GM18909 (cell line): Measurements from ENCODE around the gene ZNF575.
A peak's percentile ranks its signal among the peaks of the same experiment; 100 is the strongest.
"Not testable (repeated sequence)": the region's sequence is repeated elsewhere in the genome, so short reads cannot be mapped to it uniquely, and the experiment has no call there.

Source experiments
- ATAC-seq: cut with Tn5 transposase; IDR thresholded peaks from one replicate; pipeline ENCODE4 v1.9.1; 2021; ENCODE audit warnings: mild to moderate bottlenecking; ENCODE audit not compliant: unreplicated experiment, poor library complexity

The ZNF575 gene

DNA sequence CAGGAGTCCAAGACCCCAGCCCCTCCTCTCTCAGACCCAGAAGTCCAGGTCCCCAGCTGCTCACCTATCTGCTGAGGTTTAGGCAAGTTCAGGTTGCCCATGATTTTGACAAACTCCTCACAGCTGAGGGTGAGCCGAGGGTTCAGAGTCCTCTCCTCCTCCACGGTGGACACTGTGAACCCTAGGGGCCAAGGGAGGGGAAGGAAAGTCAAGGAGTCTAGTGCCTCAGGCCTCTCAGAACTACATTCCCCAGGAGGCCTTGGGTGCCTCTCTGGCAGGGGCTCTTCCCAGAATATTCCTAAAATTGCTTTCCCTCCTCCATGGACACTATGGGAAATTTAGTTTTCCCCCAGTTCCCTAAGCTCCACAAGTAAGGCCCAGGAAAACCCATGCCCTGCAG, 25.1 kb upstream of the ZNF575 start:
- no peak for ATAC-seq

DNA sequence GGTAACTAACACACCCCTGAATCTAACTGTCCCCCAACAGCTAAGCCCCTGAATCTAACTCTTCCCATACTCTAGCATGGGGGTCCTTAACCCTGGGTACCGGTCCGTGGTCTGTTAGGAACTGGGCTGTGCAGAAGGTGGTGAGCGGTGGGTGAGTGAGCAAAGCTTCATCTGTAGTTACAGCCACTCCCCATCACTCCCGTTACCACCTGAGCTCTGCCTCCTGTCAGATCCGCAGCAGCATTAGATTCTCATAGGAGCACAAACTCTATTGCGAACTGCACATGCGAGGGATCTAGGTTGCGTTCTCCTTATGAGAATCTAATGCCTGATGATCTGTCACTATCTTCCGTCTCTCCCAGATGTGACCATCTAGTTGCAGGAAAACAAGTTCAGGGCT, 22.3 kb upstream of the ZNF575 start:
- no peak for ATAC-seq

DNA sequence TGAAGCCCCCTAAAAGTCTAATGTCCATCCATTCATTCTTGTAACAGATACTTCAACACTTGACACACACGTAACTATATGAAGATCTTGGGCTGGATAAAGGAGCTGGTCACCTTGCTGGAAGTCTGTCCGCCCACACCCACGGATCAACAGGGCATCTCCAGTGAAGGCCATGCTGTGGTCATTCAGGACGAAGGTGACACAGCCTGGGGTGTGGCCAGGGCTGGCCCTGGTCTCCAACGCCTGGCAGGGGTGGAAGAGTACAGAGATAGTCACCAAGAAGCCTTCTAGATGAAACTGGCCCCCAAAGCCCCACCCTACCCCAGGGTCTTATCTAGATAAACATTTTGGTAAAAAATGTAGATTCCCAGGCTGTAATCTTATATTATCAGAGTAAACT, 21.7 kb upstream of the ZNF575 start:
- no peak for ATAC-seq

DNA sequence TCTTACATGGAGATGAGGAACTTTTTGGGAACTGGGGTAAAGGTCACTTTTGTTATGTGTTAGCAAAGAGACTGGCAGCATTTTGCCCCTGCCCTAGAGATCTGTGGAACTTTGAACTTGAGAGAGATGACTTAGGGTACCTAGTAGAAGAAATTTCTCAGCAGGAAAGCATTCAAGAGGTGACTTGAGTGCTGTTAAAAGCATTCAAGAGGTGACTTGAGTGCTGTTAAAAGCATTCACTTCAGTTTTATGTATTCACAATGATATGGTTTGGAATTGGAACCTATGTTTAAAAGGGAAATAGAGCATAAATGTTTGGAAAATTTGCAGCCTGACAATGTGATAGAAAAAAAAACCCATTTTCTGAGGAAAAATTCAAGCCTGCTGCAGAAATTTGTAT, 20.6 kb upstream of the ZNF575 start:
- ATAC-seq: not testable (repeated sequence)

DNA sequence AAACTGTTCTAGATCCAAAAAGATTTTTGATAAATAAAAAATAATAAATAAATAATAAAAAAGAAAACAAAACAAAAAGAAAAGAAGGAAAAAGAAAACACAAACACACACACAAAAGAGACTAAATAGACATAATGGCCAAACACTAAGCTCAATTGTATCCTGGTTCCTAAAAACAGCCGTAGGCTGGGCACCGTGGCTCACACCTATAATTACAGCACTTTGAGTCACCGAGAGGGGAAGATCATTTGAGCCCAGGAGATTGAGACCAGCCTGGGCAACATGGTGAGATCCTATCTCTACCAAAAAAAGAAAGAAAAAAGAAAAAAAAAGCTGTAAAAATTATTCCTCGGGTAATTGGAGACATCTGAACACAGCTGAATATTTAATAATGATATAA, 14.9 kb upstream of the ZNF575 start:
- no peak for ATAC-seq

DNA sequence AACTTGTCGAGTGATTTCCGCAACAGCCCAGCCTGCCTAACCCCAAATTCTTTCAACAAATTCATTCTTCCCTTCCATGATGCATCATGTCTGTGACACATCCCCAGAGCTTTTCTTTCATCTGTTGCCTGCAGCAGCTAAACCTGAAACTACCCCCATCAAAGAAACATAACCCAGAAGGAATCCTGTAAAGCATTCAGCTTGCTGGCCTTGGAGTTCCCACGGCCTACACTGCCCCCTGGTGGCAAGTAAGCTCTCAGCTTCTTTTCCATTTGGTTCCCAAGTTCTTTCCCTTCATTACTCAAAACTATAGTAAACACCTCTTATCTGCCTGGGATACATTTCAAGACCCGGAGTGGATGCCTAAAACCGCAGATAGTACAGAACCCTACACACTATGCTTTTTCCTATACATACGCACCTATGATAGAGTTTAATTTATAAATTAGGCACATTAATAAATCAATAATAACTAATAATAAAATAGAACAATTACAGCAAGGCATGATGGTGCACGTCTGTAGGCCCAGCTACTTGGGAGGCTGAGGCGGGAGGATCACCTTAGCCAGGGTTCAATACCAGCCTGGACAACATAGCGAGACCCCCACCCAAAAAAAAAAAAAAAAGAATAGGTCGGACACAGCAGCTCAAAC, 13.4 kb upstream of the ZNF575 start:
- no peak for ATAC-seq

DNA sequence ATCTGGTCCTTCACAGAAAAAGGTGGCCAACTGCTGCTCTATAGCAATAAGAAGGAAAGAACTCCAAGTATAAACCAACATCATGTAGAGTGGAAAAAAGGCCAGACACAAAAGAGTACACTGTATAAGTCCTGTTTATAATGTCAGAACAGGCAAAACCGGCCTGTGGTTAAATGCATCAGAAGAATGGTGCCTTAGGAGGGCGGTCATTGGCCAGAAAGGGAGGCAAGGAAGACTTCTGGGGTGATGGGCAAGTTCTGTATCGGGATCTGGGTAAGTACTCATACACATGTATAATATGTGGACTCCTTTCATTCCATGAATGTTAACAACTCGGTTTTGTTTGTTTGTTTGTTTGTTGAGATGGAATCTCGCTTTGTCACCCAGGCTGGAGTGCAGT, 10.1 kb upstream of the ZNF575 start:
- ATAC-seq: no peak

DNA sequence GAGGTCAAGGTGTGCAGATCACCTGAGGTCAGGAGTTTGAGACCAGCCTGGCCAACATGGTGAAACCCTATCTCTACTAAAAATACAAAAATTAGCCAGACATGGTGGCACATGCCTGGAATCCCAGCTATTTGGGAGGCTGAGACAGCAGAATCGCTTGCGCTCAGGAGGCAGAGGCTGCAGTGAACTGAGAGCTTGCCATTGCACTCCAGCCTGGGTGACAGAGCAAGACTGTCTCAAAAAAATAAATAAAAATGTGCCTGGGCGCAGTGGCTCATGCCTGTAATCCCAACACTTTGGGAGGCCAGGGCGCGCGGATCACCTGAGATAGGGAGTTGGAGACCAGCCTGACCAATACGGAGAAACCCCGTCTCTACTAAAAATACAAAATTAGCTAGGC, 9.3 kb upstream of the ZNF575 start:
- not testable (repeated sequence) for ATAC-seq

DNA sequence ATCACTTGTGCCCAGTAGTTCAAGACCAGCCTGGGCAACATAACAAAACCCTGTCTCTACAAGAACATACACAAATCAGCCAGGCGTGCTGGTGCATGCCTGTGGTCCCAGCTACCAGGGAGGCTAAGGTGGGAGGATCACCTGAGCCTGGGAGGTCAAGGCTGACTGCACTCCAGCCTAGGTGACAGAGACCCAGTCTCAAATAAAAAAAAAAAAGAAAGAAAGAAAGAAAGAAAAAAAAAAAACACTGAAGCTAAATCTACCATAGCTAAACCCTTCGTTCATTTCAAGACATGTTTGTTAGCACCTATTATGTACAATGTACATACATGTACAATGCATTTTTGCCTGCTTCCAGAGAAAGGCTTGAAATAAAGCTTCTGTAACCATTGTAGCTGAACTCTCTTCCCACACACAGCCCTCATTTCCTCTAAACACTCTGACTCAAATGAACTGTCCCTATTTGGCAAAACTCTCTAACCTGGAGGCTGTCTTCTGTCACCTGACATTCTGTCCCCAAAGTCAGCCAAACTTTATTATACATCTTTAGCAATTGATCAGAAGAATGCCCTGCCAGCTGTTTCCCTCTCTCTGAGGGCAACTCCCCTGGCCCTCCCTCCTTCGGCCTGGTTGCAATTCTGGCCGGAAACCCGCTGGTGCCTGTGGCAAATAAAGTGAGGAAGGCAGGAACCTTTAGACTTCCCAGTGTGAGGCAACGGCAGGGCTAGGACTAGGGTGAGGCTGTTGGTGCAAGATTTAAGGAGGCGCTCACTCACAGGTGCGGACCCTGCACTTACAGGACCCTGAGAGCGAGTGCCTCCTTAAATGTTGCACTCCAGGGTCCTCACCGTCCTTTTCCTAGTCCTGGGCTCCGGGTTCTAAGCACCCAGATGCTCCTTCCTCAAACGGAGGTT, 7.8 kb upstream of the ZNF575 start:
- ATAC-seq: no peak

DNA sequence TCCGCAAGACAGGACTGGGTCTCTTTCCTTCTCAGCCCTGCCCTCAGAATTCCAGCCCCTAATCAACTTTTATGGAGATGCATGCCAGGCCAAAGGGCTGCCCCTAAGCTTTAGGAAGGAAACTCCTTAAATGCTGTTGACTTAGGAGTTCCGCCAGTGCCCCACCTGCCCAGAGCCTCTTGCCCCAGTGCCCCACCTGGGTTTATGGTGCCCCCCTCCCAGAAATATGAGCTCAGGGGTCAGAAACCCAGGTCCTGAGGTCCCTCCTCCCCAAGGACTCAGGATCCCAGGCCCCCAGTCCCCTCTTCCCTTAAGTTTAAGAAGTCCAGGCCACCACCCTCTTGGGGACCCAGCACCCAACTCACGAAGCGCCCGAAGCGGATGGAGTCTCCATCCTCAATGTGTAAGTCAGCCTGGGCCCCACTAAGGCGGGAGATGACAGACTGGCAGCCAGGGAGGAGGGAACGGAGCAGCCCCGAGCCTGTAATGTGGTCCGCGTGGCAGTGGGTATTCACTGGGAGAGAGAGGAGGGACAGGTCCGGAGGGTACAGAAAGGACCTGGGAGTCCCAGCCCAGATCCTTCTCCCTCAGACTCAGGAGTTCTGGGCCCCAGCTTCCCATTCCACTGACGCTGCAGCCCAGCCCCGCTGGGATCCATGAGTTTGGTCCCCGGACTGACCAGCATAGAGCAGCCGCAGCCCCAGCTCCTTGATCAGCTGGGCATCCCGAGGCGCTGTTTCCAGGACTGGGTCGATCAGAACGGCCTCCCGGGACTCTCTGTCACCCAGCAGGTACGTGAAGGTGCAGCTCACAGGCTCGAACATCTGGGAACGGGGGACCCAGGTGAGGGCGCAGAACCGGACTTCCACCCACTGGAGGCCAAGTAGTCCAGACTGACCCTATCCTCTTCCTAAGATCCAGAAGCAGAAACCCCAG, 6.9 kb upstream of the ZNF575 start:
- no peak for ATAC-seq

DNA sequence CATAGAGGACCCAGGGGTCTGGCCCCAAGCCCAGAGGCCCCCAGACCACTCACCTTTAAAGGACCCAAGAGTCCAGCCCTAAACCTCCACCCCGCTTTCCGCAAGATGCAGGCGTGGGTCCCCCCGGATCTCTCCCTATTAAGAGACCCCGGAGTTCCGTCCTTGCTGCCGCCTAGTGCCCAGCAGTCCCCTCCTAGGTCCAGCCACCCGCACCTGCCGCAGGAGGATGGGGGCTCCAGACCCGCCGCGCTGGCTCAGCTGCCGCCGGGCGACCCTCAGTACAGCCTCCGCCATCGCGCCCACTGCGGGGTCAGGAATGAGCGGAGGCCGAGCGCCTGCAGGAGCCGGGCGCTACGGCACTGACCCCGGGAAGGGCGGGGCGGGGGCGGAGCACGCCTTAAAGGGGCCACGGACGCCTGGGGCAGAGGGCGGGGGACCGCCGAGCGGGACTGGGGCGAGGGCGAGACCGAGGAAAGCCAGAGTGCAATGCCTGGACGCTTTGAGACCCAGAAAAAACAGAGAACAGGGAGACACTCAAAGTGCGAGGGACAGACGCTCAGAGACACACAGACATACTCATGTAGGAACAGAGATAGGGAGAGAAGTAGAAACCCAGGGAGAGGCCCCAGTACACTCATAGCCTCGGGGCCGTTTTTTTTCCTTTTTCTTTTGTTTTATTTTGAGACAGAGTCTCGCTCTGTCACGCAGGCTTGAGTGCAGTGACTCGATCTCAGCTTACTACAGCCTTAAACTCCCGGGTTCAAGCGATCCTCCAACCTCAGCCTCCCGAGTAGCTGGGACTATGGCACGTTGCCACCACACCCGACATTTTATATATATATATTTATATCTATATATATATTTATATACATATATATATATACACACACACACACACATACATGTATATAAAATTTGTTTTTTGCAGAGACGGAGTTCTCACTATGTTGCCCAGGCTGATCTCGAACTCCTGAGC, 5.8 kb upstream of the ZNF575 start, which contains the start of gene ETHE1:
ETHE1 (minus strand) TSS at position 318 of the 976 bp plus-strand sequence; CDS start at position 294, 24 bp downstream.
- peak; percentile 72 for ATAC-seq

DNA sequence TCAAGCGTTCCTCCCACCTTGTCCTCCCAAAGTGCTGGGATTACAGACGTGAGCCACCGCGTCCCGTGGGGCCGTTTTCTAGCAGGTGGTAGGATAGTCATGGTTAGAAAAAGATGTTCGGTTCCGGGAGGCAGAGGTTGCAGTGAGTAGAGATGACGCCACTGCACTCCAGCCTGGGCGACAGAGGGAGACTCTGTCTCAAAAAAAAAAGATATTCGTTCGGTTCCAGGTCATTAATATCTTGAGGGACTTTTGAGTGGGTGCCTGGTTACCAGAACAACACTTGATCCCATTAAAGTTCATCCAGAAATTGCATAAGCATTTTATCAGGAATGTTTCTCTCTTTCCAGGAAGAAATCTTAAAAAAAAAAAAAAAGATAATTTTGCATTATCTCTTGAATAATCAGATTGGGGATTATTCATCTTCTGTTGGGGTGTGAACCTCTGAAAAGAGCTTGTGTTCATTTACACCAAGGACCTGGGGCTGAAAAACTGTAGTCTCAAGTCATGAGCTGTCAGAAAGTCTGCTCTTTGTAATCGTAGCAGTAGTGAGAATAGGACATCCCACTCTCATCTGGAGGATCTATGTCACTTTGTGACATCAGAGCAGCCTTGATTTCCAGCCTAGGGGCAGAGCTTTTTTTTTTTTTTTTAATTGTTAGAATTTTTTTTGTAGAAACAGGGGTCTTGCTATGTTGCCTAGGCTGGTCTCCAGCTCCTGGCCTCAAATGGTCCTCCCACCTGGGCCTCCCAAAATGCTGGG, 4.9 kb upstream of the ZNF575 start:
- no peak for ATAC-seq

DNA sequence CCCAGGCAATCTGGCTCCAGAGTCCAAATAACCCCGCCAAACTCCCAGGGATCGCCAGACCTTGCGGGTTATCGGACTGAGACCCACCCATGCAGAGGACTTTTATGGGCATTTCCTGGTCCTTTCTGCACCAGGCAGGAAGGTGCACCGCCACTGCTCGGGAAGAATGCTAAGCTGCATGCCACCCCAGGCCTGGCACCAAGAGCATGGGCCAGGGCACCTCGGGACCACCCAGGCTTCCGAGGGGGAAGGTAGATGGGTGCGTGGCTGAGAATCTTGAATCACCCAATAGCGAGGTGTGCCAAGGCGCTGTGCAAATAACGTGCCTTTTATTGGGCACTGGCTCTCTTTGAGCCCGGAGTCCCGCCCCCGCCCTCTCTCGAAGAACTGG, 422 bp upstream of the ZNF575 start:
- ATAC-seq: peak; percentile 23

DNA sequence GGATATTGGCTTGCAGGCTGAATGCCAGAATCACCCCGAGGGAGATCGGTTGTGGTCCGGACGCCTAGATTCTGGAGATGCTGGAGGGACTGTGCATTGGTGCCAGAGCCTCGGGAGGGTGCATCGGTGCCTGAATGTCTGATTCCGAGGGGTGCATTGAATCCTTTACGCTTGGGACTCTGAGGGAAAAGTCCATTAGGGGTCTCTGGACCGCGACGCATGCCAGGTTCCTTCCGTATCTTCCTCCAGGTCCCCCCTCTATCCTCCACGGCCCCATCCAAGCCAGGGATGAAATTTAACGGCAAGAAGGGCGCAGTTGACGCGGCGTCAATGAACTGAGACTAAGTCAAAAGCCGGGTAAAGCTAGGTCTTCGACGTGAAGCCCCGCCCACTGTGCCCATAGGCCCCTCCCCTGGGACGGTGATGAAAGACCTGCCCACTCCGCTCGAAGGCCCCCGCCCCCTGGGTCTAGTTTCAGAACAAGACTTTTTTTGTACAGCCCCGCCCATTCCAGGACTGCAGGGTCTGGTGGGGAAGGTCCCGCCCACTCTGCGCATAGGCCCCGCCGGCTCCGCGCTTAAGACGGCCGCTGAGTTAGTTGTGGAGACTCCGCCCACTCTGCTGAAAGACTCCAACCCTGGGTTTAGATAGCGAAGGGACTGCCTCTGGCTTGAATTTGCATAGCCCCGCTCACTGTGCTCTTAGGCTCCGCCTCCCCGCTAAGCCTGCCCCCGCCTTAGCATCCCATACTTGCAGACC, 737 bp downstream of the ZNF575 start:
- ATAC-seq: peak; percentile 56

DNA sequence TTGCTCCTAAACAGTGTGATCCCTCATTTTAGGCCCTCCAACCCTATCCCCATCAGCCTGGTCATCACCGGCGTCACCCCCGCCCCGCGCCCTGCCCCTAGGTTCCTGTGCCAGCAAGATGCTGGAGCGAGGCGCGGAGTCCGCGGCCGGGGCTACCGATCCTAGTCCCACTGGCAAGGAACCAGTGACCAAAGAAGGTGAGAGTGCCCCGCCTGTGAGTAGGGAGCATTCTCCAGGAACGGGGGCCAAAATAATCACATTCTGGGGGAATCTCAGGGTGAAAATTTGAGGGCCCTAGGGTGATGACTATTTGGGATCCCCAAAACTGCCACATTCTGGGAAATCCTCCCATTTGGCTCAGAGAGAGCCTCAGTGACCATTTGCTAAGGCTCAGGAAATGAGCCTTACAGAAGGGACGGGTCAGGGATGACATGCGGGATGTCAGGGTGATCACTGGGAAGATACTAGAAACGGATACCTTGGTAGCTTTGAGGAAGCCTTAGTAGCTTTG, 1.4 kb downstream of the ZNF575 start:
- ATAC-seq: no peak

DNA sequence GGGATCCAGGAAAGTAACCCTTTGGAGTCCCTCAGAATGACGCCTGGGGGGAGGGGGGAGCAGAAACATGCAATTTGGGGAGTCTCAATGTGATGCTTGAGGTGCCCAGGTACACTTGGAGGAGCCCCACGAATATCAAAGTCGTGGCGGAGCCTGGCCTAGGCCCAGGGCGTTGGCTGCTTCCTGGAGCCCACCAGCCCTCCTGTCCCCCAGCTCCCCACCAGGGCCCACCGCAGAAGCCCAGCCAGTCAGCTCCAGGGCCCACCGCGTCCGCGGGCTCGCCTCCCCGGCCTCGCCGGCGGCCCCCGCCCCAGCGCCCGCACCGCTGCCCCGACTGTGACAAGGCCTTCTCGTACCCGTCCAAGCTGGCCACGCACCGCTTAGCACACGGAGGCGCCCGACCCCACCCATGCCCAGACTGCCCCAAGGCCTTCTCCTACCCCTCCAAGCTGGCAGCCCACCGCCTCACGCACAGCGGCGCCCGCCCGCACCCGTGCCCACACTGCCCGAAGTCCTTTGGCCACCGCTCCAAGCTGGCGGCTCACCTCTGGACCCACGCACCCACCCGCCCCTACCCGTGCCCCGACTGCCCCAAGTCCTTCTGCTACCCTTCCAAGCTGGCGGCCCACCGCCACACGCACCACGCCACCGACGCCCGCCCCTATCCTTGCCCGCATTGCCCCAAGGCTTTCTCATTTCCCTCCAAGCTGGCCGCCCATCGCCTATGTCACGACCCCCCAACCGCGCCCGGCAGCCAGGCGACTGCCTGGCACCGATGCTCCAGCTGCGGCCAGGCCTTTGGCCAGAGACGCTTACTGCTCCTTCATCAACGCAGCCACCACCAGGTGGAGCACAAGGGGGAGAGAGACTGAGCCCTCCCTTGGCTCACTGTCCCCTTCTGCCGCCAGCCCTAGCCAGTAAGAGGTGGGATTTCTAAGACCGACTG, 2.1 kb downstream of the ZNF575 start:
- no peak for ATAC-seq

DNA sequence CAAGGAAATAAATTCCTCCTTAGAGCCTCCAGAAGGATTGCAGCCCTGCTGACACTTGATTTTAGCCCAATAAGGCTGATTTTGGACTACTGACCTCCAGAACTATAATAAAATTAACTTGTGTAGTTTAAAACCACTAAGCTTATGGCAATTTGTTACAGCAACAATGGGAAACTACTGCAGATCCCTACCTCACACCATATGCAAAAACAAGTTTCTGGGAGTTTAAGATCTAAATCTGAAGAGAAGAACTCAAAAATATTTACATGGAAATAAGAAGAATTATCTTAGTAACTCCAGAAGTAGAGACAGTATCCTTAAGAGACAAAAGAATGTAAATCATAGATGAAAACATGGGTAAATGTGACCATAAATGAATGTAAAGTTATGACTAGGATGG, 5.9 kb downstream of the ZNF575 start:
- ATAC-seq: no peak
